ENCODE measurements around the gene ZFYVE28.

GRCh38 chr4:2248044-2248780 lies 170.2 kb downstream of the ZFYVE28 start:
- TF ChIP-seq CTCF (IDR thresholded peaks at IDR 0.05; ENCODE audit: control extremely low read depth in 1 of 3, insufficient read depth in 1 of 3, low read depth in 1 of 3, low read length in 3 of 3) (no peak), POLR2AphosphoS5 (IDR thresholded peaks at IDR 0.05; ENCODE audit: low read depth, low read length) (no peak), SIN3A (conservative IDR thresholded peaks at IDR 0.05 in 1 of 2, IDR thresholded peaks at IDR 0.05 in 1 of 2; ENCODE audit: low read depth in 1 of 2, low read length in 2 of 2) (no peak), GABPA (IDR thresholded peaks at IDR 0.05; ENCODE audit: borderline replicate concordance, insufficient read depth, low read length) (no peak), EZH2 (IDR thresholded peaks at IDR 0.05; ENCODE audit: low read depth, low read length, severe bottlenecking) (no peak), EP300 (IDR thresholded peaks at IDR 0.05; ENCODE audit: borderline replicate concordance in 1 of 2, low read depth in 2 of 2, low read length in 2 of 2) (no peak), CBX5 (IDR thresholded peaks at IDR 0.05; ENCODE audit: low read depth, low read length) (no peak), PHF8 (conservative IDR thresholded peaks at IDR 0.05; ENCODE audit: low read depth, low read length) (no peak), BACH1 (IDR thresholded peaks at IDR 0.05; ENCODE audit: low read length) (no peak), POLR2A (IDR thresholded peaks at IDR 0.05; ENCODE audit: control extremely low read depth in 1 of 2, low read depth in 2 of 2, low read length in 2 of 2) (no peak), ASH2L (IDR thresholded peaks at IDR 0.05; ENCODE audit: low read length) (no peak), CEBPB (IDR thresholded peaks at IDR 0.05; ENCODE audit: low read depth, low read length) (no peak), YY1 (IDR thresholded peaks at IDR 0.05; ENCODE audit: low read depth, low read length) (no peak), TAF1 (IDR thresholded peaks at IDR 0.05; ENCODE audit: low read depth, low read length) (no peak)

All from H1 (cell line).